ENCODE results near the gene CST8.

The CST8 gene

DNA sequence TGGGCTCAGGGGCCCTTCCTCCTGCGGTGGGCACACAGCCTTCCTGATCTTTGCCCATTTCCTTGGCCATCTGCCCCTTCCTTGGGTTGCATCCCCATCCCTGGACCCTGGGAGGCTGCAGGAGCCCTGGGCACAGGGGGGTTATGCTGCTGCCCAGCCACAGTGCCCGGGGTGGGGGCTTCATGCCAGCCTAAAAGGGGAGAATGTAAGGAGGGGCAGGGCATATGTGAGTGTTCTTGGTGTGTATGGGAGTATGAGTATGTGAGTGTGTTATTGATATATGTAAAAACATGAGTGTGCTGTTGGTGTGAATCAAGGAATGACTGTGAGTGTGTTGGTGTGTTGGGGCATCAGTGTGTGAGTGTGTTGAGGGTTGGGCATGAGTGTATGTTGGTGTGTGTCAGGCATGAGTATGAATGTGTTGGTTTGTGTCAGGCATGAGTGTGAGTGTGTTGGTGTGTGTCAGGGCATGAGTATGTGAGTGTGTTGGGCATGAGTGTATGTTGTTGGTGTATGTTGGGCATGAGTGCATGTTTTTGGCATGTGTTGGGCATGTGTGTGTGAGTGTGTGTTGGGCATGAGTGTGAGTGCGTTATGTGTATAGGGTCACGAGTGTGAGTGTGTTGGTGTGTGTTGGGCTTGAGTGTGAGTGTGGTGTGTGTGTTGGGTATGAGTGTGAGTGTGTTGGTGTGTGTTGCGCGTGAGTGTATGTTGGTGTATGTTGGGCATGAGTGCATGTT, 14.7 kb upstream of the CST8 start:
- DNase-seq = no peak

DNA sequence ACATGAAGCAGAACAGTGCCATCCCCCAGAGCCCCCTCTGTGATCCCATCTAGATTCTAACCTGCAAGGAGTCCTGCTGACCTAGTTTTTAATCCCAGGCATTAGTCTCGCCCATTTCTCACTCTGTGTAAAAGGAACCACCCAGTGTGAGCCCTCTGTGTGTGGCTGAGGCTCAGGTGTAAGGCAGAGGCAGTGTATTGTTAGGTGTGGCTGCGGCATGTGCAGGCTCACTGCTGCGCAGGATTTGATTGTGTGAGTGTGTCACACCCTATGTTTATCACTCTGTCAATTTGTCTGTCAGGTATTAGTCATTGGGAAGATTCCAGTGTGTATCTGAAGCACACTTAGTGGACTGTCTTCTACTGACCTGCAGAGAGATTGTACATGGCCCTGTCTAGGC, 13.7 kb upstream of the CST8 start:
- no peak for DNase-seq

DNA sequence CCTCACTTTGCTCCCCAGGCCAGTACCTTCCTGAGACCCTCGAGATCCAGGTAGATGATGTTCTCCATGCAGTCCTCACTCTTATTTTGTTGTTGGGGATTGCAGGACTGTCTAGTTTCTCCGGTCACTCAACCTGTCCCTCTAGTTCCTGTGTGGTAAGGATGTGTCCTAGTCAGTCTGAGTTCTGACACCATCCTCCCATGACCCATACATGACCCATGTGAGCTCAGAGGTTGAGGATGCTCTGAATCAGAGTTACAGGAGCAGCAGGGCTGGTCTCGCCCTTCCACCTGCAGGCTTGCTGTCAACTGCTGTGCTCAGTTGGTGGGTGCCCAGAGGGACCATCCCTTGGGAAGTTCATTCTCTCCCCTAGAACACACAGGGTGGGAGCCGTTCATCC, 11.9 kb upstream of the CST8 start:
- no peak for DNase-seq

DNA sequence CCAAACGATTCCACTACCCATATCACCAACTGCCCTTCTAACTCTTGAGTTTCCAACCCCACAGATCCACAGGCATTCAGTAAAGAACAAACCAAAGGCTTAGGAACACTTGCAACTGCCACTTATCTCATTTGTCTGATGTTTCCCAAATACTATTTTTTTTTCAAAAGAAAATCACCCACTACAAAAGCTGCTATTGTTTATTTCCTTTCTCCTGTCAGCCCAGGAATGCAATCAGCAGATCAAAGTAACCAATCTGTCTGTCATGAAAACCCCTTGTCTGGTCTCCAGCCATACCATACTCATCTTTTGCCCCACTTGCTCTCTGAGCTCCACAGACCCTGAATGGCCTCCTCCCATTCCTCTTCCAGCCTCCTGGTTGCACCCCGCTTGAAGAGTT, 8.8 kb upstream of the CST8 start:
- no peak for DNase-seq

DNA sequence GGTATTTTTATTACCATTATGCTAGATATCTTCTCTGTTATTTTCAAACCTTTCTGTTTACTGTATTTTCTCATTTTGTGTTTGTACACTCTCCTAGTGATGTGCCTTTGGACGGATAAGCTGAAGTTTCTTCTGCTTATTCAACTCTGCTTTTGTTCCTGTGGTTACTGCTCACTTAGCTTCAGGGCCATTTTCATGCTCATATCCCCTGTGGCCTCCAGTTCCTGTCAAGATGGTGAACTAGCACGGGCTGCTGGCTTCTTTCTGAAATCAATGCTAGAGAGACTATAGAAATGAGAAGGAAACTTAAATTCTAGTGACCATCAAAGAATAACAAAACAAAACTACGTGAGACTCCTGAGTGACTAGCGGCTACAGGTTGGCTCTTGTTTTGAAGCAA, 6.8 kb upstream of the CST8 start:
- no peak for DNase-seq

DNA sequence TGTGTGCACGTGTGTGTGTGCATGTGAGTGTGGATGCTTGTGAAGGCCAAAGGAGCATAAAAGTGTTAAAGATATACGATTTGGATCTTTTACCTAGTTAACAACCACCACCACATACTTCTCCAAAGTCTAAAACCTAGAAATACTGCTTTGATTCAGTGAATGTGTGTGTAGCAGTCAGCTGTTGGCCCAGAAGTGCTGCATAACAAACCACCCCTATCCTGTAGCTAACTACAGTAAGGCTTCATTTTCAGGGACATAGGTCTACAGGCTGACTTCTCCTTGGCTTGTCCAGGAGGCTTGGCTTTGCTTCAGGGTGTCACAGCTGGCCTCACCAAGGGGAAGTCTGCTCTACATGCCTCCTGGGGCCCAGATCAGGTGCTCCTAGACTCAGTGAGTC, 2.4 kb upstream of the CST8 start:
- no peak for DNase-seq

DNA sequence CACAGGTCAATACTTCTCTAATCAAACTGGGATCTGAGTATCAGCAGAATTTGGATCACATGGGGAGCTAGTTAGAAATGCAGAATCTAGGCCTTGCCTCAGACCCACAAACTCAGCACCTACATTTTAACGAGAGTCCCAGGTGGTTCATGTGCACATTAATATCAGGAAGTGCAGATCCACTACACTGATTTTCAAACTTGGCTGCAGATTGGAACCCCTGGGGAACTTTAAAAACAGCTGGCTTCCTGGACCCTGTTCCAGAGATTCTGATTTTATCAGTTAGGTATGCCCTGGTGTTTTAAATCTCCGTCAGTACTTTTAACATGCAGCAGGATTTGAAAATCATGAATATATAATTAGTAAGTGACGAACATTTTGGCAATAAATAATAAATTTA, 1.9 kb upstream of the CST8 start:
- no peak for DNase-seq

DNA sequence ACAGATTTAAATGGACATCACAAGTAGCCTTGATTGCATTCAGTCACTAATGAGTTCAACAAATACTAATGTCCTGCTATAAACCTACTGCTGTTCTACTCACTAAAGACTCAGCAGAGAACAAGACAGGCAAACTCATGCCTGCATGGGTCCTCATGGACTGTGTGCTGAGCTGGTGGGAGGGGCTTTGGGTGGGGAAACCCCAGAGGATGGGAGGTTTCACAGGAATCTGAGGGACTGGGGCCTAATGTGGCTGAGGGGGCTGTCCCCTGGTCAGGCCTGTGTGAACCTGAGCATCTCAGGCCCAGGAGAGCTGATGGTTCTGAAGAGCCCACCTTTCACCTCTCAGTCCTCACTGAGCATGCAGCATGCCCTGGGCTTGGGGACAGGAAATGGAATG, 1.4 kb downstream of the CST8 start:
- DNase-seq = no peak

DNA sequence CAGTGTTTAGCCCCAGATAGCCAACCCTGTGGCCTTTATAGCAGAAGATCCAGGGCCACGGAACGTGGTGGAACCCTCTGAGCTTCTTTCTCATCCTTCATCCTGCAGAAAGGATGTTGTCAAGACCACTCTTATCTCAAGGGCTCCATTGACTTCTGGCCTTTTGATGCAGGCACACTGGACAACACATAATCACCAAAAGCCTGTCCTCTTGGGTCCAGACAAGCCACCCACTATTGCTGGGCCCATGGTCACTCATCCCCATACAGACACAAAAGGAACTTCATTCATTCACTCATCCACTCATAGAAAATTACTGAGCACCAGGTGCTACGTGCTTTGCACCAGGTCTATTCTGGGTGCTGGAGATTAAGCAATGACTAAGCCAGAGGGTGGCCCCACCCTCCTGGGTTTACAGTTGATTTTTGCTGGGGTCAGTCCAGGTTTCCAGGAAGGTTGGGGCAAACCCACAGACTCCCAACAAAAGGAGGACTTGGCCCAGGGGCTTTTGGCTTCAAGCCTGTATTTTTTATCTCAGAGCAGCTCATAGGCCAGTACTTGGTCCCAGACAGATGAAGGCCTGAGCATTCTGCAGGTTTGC, 2.4 kb downstream of the CST8 start:
- no peak for DNase-seq

DNA sequence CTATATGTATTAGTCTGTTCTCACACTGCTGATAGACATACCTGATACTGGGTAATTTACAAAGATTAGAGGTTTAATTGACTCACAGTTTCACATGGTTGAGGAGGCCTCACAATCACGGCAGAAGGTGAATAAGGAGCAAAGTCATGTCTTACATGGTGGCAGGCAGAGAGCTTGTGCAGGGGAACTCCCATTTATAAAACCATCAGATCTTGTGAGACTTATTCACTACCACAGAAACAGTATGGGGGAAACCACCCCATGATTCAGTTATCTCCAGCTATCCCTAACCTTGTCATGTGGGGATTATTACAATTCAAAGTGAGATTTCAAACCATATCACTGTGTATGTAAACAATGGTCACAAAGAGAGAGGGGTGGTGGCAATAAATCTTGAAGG, 6.6 kb downstream of the CST8 start:
- no peak for DNase-seq

DNA sequence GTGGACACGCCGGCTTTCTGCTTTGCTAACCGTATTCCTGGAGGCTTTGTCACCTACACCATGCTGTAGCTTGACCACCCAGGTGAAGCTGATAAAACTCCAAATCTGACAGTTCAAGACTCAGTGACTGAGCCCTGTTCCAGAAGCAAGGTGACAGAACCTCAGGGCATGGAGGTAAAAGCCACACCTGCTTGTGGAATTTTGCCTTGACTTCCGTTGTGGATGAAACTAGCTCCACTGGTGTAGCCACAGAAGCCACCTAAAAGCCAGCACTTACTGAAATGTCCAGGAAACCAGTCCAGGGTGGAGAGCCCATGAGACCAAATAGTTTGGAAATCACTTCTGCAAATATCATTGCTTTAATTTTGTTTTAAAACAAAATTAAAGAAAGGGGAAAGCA, 11.0 kb downstream of the CST8 start:
- DNase-seq = no peak

DNA sequence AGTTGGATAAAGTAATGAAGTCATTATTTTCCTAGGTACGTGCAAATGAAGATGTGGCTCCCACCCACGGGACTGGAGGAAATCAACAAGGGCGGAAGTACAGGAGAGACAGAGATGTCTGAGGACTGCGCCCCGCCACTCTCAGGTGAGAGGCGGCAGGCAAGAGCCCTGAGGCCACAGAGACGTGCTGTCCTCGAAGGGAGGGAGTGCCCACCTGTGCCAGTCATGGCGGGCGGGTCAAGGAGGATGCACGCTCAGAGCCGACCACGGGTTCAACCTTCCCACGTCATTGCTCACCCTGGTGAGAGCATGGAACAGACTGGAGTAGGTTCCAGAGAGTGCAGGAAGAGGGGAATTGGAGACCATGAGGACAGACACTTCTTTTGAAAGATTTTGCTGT, 12.7 kb downstream of the CST8 start:
- DNase-seq = no peak

DNA sequence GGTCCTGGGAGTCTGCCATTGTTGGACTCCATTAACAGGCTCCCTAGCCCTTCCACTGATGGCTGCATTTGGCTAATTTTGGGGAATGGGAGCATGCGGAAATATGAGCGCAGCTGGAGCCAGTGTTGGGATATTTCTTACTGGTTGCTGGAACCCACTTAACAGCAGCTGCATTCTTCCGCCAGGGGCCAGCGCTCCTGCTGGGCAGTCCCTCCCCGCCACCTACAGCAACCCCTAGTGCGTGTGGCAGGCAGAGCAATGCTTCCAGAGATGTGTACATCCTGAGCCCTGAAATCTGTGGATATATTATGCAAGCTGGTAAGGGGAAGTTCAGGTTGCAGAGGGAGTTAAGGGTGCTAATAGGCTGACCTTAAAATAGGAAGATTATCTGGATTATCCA, 16.4 kb downstream of the CST8 start:
- no peak for DNase-seq

DNA sequence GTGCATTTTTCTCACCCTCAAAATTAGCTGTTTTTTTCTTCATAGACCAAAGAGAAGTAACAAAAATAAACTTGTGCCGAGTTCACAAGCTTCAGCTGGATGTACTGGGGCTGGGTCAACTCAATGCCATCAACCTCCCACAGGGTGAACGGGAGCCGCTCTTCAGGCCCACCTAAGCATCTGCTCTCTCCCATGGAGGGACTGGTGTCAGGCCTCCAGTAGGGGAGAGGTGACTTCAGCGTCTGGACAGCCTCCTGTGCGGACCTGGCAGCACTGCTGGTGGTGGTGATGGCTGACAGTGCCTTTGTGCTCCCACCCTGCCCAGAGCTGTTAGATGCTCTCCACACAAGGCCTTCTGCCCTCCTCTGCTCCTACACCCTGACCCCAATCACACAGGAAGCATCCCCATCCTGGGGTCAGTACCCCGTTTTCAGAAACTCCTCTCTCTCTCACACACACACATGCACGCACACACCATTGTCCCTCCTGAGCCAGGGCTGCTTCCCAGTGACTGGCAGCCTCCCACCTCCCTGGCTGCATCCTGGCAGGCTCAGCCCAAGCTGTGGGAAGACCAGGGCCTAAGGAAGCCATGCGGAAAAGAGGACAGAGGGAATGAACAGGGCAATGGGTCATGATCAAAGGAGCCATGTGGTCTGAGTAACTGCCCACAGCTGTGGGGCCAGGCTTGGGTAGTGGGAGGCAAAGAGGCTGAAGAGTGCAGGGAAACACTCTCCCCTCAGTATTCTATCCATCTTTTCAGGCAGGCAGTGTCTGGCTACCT, 17.7 kb downstream of the CST8 start:
- no peak for DNase-seq

DNA sequence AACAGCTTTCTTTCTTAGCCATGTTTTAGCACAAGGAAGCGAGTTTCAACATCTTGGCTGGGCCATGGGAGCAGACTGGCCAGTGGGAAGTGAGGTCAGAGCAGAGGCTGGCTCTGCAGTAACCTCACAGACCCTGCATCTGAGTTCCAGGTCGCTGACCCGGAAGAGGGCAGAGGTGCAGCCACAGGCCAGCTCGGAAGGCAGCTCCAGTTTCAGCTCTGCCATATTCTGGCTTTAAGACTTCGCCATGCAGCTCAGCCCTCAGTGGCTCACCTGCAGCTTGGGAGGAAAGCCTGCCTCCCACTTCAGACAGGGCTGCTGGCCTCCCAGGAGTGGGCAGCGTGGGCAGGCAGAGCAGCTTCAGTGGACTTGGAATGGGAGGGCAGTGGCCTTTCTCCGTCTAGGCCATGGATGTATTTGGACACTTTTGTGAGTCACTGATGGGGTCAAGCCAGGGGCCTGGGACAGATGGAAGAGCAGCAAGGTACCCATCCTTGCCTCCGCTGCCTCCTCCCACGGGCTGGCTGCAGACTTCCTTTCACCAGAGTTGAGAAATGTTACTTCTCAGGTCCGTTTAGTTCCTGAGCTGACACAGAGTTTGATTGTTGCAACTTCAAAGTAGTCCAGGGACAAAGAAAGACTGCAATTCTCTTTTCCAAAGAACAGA, 18.5 kb downstream of the CST8 start:
- DNase-seq = no peak

DNA sequence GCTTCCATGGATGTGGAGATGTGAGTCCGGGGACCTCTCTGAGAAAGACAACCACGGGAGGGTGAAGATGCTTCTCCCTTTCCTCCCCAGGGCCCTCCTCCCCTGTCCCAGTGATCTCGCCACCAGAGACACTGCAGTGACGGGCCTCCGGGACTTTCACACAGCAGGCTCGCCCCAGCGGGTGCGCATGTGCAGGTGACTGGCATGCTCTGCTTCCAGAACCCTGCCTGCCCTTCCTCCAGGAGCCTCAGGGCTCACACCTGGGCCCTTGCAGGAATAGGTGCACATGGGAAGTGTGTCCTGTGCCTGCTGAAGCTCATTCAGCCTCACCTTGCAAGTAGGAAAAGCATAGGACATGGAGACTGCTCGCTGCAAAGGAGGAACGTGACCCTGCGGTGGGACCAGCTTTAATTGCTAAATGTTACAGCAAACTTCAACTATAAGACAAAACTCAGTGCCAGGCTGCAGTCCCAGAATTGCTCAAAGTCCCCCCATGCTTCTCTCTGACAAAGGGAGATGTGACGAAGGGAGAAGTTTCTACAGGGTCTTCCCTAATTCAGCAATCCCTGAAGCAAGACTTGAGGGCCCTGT, 19.2 kb downstream of the CST8 start:
- no peak for DNase-seq

DNA sequence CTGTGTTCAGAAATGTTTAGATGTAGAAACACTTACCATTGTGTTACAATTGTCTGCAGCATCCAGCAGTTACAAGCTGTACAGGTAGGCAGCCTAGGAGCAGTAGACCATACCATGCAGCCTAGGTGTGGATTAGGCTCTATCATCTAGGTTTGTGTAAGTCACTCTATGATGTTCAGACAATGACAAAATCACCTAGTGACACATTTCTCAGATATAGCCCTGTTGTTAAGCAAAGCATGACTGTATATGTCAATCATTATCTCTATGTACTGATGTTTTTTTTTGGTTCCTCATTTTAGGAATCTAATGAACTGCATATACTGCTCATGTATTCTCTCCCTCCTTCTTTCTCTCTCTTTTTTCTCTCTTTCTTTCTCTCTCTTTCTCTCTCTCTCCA, 22.2 kb downstream of the CST8 start:
- no peak for DNase-seq

DNA sequence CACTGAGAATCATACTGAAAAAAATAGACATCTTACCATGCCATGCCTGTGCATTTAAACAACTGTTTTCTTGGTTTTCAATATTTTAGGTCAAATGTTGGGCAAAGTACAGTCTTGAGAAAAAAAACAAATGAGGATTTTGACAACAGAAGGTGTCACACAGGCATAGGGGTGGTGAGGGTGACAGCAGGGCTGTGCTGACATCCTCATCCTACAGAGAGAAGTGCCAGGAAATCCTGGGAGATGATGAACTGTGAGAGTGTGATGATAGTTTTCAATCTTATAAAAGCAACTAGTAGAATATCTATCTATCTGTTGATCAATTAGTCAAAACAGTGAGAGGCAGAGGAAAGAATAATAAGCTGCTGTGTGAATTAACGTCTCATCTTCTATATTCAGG, 23.9 kb downstream of the CST8 start:
- DNase-seq = no peak

DNA sequence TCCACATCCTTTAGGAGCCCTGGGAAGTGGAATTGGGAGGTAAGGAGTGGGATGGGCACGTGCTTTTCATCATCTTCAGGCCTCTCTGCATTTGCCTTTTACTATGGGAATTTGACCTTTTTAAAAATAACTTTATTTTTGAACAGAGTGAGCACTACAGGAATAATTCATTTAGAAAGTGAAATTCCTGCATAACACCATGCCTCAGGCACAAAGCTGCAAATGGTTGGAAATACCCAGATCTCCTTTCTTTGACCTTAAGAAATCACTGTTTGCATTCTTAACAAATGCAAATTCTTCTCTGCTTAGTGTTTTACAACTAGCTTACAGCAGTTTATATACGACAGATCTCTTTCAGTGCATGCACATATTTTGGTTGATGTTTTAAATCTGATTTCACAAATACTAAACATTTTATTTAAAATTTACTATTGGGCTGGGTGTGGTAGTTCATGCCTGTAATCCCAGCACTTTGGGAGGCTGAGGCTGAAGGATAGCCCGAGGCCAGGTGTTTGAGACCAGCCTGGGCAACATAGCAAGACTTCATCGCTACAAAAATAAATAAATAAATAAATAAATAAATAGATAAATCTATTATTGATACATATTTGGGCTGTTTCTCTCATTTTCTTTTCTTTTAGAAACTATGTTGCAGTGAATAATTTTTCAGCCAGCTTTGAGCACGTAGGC, 24.5 kb downstream of the CST8 start:
- no peak for DNase-seq

DNA sequence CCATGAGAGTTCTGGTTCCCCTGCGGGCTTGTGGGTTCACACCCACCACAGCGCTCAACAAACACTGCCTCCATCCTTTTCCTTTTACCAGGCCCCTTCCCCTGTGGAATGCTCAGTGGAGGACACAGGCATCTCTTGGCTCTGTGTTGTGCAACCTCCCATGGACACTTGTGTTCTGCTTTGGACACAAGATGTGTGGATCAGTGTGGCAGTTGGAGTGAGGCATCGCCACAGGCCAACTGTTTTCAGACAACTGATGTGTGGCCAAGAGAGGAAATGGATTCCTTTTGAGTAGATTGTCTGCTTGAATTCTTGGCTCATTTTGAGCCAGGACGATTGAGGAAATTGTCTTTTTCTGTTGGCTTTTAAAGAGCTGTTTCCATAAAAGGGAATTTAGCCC, 26.8 kb downstream of the CST8 start:
- DNase-seq = no peak

DNA sequence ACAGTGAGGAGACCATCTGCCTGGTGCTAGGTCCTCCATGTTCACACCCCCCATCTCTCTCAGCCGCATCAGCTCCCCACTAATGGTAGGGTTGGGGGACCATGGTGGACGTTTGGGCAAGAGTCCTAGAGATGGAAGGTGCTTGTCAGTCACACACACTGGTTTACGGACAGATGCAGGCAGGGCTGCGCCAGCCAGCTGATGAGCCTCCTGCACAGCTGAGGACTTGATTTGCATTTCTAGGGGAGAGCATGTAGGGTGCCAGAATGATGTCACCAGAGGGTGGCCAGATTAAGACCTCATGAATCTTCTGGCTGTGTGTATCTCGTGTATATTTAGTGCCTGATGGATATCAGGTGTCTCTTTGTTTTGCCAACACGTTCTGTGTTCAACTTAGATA, 28.6 kb downstream of the CST8 start:
- no peak for DNase-seq

DNA sequence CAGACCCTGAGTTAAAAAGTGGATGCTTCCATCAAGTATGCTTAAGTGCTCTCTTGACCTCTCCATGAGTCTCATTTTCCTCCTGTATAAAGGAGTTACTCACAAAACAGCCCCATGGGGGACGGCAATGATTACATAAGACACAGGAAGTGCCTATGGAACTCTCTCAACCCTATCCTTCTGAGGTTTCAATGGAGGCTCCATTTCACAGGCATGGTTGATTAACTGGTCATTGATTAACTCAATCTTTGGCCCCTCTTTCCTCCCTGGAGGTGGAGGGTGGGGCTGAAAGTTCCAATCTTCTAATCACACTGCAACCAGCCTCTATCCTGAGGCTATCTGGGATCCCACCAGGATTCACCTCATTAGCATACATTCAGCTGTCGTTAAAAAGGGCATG, 29.3 kb downstream of the CST8 start:
- no peak for DNase-seq

DNA sequence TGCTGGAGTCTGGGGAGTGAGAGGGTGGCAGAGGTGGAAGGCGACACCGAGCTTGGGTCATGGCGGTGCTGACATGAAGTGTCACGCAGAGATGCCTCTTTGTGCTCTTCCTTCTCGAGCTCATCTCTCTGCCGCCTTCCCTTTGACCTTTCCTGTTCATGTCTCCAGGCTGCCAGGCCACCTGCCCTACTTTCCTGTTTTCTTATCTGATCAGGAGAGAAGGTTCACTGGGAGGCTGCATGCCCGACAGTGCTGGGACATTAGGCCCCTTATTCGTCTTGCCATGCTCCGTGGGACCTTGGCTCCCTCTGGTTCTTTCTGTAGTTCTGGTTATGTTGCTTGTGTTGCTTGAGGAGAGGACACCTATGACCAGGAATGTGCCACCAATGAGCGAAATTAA, 33.2 kb downstream of the CST8 start:
- no peak for DNase-seq
